Aorta (tissue), 5 donors: ENCODE results near the gene SETD9. TPM values are rescaled to one million over a fixed set of nuclear protein-coding genes. Genes with fewer than 3 reads are reported as not detected.

ENCODE experiments used
- ATAC-seq: fragments of 200-7000 bp; cut with Tn5 transposase; one replicate; pipeline ENCODE4 v1.9.1; 2022; ENCODE audit warnings: moderate library complexity; ENCODE audit not compliant: low FRiP score
- DNase-seq, 2 donors: peaks; one replicate each; pipeline ENCODE4 v3.0.0-alpha.2; 2020
- H3K27ac ChIP-seq, 2 donors: one replicate each; pipeline ENCODE4 v1.5.1; 2013; ENCODE audit warnings: low read length in 2 of 2, mild to moderate bottlenecking in 2 of 2, moderate library complexity in 2 of 2, control low read depth in 1 of 2, inconsistent platforms in 1 of 2, low read depth in 1 of 2
- H3K27me3 ChIP-seq, 2 donors: one replicate each; pipeline ENCODE4 v1.6.1; 2013; ENCODE audit warnings: control low read depth in 1 of 2, low read length in 1 of 2, mild to moderate bottlenecking in 1 of 2, moderate library complexity in 1 of 2; ENCODE audit not compliant: insufficient read depth in 2 of 2, control insufficient read depth in 1 of 2
- H3K36me3 ChIP-seq, 2 donors: one replicate each; pipeline ENCODE4 v1.6.1; 2013; ENCODE audit warnings: control low read depth in 1 of 2, low read length in 1 of 2, mild to moderate bottlenecking in 1 of 2; ENCODE audit not compliant: insufficient read depth in 2 of 2, control insufficient read depth in 1 of 2
- H3K4me1 ChIP-seq, 2 donors: one replicate each; pipeline ENCODE4 v1.6.1; 2013; ENCODE audit warnings: low read length in 2 of 2, control low read depth in 1 of 2, mild to moderate bottlenecking in 1 of 2, moderate library complexity in 1 of 2; ENCODE audit not compliant: insufficient read depth in 2 of 2, control insufficient read depth in 1 of 2
- H3K4me3 ChIP-seq, 2 donors: one replicate each; pipeline ENCODE4 v1.5.1; 2013; ENCODE audit warnings: low read length in 2 of 2, control low read depth in 1 of 2, mild to moderate bottlenecking in 1 of 2
- H3K9me3 ChIP-seq: one replicate; pipeline ENCODE4 v1.6.1; 2013; ENCODE audit warnings: mild to moderate bottlenecking, low read length; ENCODE audit not compliant: control insufficient read depth
- WGBS, 2 donors: extraction: QIAGEN DNeasy Blood & Tissue Kit; methylation state at CpG; one replicate each; pipeline ENCODE4 v1.1.7; 2013; 5-methylcytosine and 5-hydroxymethylcytosine counted together
- intact Hi-C, 2 donors: fragments of 100-400 bp; cut with DNase I; formaldehyde crosslinking; loops; one replicate each; pipeline versions ENCODE4 v1.14.2 to v1.15.0; 2022
- polyA plus RNA-seq, 2 donors: library from polyadenylated mRNA; stranded (reverse); fragments of 200-250 nt; gene quantifications; one replicate each; pipeline ENCODE4 v1.2.3, GENCODE V29; 2013
- total RNA-seq, 2 donors: library from RNA; stranded (reverse); fragmentation: NEBNext Ultra II Directional; extraction: Animal tissue kit (Norgen Biotek cat#: 25700); gene quantifications; one replicate each; pipeline ENCODE4 v1.2.1, GENCODE V29; 2021
- donor health status: healthy with polysubstance abuse.
- donor health status: Bipolar disorder and iron deficiency.
- donor health status: DM: no; HTN: no; CAD: no.
- donor health status: DM: no; HTN: no; CAD: no.
- donor health status: DM: yes; HTN: yes; CAD: no.

SETD9 gene
- total and polyA plus RNA-seq, 4 donors: 8.1 to 11.1 (median 8.8) TPM

- Histone ChIP-seq H3K9me3 (no peaks in the 10 kb centered on the region), H3K4me1 (no peaks in the 10 kb centered on the region), H3K4me3 (peak overlapping the region; percentile 96), H3K36me3 (no peaks in the 10 kb centered on the region), H3K27me3 (no peaks in the 10 kb centered on the region), H3K27ac (peak overlapping the region; percentile 46 to 98)
- intact Hi-C loops: loop anchor here (2.0 to 5.0 kb wide), 5 partner anchors 41 to 271 kb away; partner anchors contain the start of genes GPBP1 (in 1 of the 2) and SETD9 (in 1 of the 2)
- 0% methylated on average over 79 to 85 of the region's 85 CpGs for WGBS, 2 donors
- peak; percentile 72 for ATAC-seq
- peak; percentile 56 to 82 for DNase-seq
Observed at GRCh38 chr5:56951126-56951945, 41.9 kb downstream of the SETD9 start.

GRCh38 chr5:56951946-56952691 lies 42.7 kb downstream of the SETD9 start, which contains the start of gene MIER3:
Gene MIER3, minus strand, starts transcription at chr5:56952123. Its CDS starts 21 bp downstream, at chr5:56952102.
- peak within 1 kb of the TSS; percentile 96 for H3K4me3 ChIP-seq
- WGBS, 2 donors: 0% methylated on average over 65 to 89 of the region's 89 CpGs
- H3K27ac ChIP-seq: peak within 1 kb of the TSS; percentile 82 to 98
- no peaks in the 10 kb centered on the region for H3K36me3 ChIP-seq
- ATAC-seq (peak; percentile 93), DNase-seq (peak; percentile 86 to 94)
- no peaks in the 10 kb centered on the region for H3K9me3 ChIP-seq
- no peaks in the 10 kb centered on the region for H3K4me1 ChIP-seq
- no peaks in the 10 kb centered on the region for H3K27me3 ChIP-seq
- intact Hi-C loops: loop anchor here (2.0 to 5.0 kb wide), 5 partner anchors 41 to 270 kb away; partner anchors contain the start of genes GPBP1 (in 1 of the 2) and SETD9 (in 1 of the 2)

GRCh38 chr5:56954262-56954661 lies 44.9 kb downstream of the SETD9 start:
- intact Hi-C loops: loop anchor here (5.0 kb wide), 4 partner anchors 47 to 268 kb away; partner anchors contain the start of genes GPBP1 (in 1 of the 2) and SETD9 (in 1 of the 2)
- Histone ChIP-seq H3K9me3 (no peaks in the 10 kb centered on the region), H3K4me1 (no peaks in the 10 kb centered on the region), H3K27ac (no peak overlapping the region), H3K4me3 (no peak overlapping the region), H3K27me3 (no peaks in the 10 kb centered on the region), H3K36me3 (no peaks in the 10 kb centered on the region)
- no peak for DNase-seq
- no peak for ATAC-seq
- 90 to 93% methylated on average over 1 of the region's 1 CpG for WGBS, 2 donors

- no peak overlapping the region for H3K27ac ChIP-seq
- no peak overlapping the region for H3K4me3 ChIP-seq
- peaks cover 1% of the 10 kb centered on the region for H3K9me3 ChIP-seq
- intact Hi-C loops: no loop called here
- no peak for DNase-seq
- peaks cover 0 to 3% of the 10 kb centered on the region in 2 donors for H3K27me3 ChIP-seq
- WGBS, 2 donors: 95 to 98% methylated on average over 2 of the region's 2 CpGs
- no peak for ATAC-seq
- H3K4me1 ChIP-seq: no peaks in the 10 kb centered on the region
- H3K36me3 ChIP-seq: no peaks in the 10 kb centered on the region
Observed at GRCh38 chr5:56958595-56958994, 49.2 kb downstream of the SETD9 start.

GRCh38 chr5:56959326-56959725 lies 49.9 kb downstream of the SETD9 start:
- no peak for DNase-seq
- Histone ChIP-seq H3K27ac (no peak overlapping the region), H3K4me3 (no peak overlapping the region), H3K9me3 (peaks cover 1% of the 10 kb centered on the region), H3K27me3 (peaks cover 0 to 3% of the 10 kb centered on the region in 2 donors), H3K36me3 (no peaks in the 10 kb centered on the region), H3K4me1 (no peaks in the 10 kb centered on the region)
- intact Hi-C loops: no loop called here
- 68 to 78% methylated on average over 4 of the region's 4 CpGs for WGBS, 2 donors
- ATAC-seq: no peak

- DNase-seq (no peak), ATAC-seq (no peak)
- Histone ChIP-seq H3K36me3 (no peaks in the 10 kb centered on the region), H3K27ac (no peak overlapping the region), H3K4me1 (no peaks in the 10 kb centered on the region), H3K9me3 (peaks cover 1% of the 10 kb centered on the region), H3K4me3 (no peak overlapping the region), H3K27me3 (peaks cover 0 to 3% of the 10 kb centered on the region in 2 donors)
- intact Hi-C loops: no loop called here
- 86 to 93% methylated on average over 6 of the region's 6 CpGs for WGBS, 2 donors
Observed at GRCh38 chr5:56961746-56962145, 52.4 kb downstream of the SETD9 start.

- no peaks in the 10 kb centered on the region for H3K36me3 ChIP-seq
- WGBS, 2 donors: 41% methylated on average over 2 of the region's 2 CpGs
- no peak overlapping the region for H3K27ac ChIP-seq
- H3K4me3 ChIP-seq: no peak overlapping the region
- H3K4me1 ChIP-seq: no peaks in the 10 kb centered on the region
- intact Hi-C loops: no loop called here
- DNase-seq: no peak
- peaks cover 0 to 3% of the 10 kb centered on the region in 2 donors for H3K27me3 ChIP-seq
- peaks cover 1% of the 10 kb centered on the region for H3K9me3 ChIP-seq
- no peak for ATAC-seq
Observed at GRCh38 chr5:56962286-56962685, 52.9 kb downstream of the SETD9 start.

- 58 to 75% methylated on average over 5 of the region's 5 CpGs for WGBS, 2 donors
- ATAC-seq: no peak
- peaks cover 0 to 3% of the 10 kb centered on the region in 2 donors for H3K27me3 ChIP-seq
- DNase-seq: no peak
- no peak overlapping the region for H3K4me3 ChIP-seq
- intact Hi-C loops: no loop called here
- no peak overlapping the region for H3K27ac ChIP-seq
- peaks cover 1% of the 10 kb centered on the region for H3K9me3 ChIP-seq
- no peaks in the 10 kb centered on the region for H3K36me3 ChIP-seq
- H3K4me1 ChIP-seq: no peaks in the 10 kb centered on the region
Observed at GRCh38 chr5:56963246-56963645, 53.9 kb downstream of the SETD9 start.
